ENCODE data around the gene LCMT1.

Gene LCMT1

DNA sequence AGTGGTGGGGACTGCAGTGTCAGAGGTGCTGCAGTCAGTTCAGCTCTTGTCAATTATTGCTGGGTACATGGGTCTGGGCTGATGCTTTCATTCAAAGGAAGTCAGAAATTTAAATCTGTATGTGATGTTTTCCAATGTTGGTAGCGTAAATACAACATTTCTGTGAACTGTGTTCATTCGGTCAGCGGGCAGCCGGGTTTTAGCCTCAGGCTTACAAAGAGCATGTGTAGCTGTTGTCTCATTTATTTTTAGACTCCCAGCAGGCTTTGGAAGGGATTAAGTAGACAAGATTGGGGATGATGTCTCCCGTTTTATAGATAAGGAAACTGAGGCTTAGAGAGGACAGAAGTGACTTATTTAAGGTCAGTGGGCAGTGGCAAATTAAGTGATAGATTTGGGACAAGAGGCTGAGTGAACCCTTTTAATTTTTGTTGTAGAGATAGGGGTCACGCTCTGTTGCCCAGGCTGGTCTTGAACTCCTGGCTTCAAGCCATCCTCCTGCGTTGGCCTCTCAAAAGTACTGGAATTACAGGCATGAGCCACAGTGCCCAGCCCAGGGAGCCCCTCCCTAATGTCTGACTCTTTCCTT lies 113.3 kb downstream of the LCMT1 start:
- TF ChIP-seq CTCF (IDR thresholded peaks at IDR 0.05): no peak
- DNase-seq (ENCODE audit: low spot score): no peak
- H3K4me3 ChIP-seq: no peak overlapping the region
- H3K27ac ChIP-seq: no peak overlapping the region

Data from coronary artery (tissue), 2 donors.